Measurements from ENCODE around the gene ARL6.

The ARL6 gene

DNA sequence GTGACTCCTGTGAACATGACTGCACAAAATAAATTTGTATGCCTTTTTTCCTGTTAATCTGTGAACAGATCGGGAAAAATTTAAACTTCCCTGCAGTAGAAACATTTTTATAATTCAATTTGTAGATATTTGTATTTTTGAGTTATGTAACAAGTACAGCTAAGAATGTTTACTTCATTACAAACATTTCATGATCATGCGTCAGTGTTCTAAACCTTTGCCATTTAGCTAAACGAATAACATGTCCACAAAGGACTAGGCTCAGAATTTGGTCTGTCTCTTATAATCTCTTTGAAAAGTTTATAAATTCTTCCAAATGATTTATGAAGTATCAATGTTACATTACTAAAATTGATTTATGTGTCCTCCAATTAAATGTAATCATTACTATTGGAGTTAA lies 39.9 kb downstream of the ARL6 start:
- Mint-ChIP-seq H3K27ac (no peak overlapping the region), H3K4me3 (no peak overlapping the region), H3K27me3 (ENCODE audit: low read depth) (peaks cover 30% of the 10 kb centered on the region), H3K9me3 (no peaks in the 10 kb centered on the region), H3K36me3 (ENCODE audit: low read depth) (no peaks in the 10 kb centered on the region), H3K4me1 (ENCODE audit: low read depth) (no peaks in the 10 kb centered on the region)

DNA sequence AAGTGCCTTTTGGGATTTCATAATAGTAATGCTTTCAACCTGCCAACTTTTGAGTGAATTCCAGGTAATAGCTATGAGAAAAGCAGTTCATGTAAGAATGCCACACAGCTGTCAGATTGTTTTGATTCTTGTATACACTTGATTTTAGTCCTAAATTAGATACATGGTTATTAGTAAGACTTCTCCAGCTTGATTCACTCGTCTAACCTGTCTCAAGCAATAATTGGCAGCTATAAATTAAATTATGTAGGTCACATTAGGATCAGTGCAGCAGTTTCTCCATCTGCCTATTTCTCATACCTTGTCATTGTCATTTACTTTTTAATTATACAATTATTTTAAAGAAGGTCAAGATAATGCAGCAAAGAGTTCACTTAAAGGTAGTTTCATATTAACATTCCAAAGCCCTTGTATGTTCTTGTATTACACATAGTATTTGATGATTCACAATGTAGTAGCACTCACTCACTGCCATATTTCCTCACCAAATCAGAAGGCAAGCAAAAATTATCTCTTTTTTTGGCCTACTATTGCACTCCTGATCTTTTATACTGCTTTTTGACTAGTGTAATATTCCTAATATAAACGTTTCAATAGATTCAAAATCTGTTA lies 46.3 kb downstream of the ARL6 start:
- no peak overlapping the region for H3K4me3 Mint-ChIP-seq
- H3K27me3 Mint-ChIP-seq (ENCODE audit: low read depth), result peaks cover 37% of the 10 kb centered on the region
- no peak overlapping the region for H3K27ac Mint-ChIP-seq
- H3K9me3 Mint-ChIP-seq, result no peaks in the 10 kb centered on the region
- H3K36me3 Mint-ChIP-seq (ENCODE audit: low read depth), result peaks cover 2% of the 10 kb centered on the region
- H3K4me1 Mint-ChIP-seq (ENCODE audit: low read depth), result peaks cover 17% of the 10 kb centered on the region

DNA sequence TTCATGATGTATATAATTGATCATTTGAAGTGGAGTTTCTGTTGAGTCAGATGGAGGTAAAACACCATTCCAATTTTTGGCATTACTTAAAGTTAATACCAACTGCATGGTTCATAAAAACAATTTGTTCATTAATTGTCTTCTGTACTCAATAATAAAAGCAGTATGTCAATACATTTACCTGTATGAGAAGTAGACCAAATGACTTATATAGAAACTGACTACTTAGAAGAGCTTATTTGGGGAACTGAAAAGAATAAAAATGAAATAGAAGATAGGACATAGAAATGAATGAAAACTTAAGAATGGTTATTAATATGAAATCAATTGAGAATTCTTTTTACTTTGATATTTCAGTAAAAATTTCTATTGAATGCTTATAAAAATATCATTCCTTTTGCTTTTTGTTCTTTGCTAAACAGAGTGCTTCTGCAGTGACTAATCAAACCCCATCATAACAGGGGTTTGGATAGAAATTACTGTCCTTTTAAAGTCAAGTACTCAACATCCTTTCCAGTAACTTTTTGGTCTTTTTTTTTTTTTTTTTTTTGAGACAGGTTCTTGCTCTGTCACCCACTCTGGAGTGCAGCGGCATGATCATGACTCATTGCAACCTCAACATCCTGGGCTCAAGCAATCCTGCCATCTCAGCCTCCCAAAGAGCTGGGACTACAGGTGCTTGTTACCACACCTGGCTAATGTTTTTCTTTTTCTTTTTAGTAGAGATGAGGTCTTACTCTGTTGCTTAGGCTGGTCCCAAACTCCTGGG lies 50.8 kb downstream of the ARL6 start:
- Mint-ChIP-seq H3K36me3 (ENCODE audit: low read depth) (peaks cover 2% of the 10 kb centered on the region), H3K4me1 (ENCODE audit: low read depth) (peaks cover 21% of the 10 kb centered on the region), H3K27me3 (ENCODE audit: low read depth) (peaks cover 21% of the 10 kb centered on the region), H3K4me3 (no peak overlapping the region), H3K9me3 (no peaks in the 10 kb centered on the region), H3K27ac (peak overlapping the region; percentile 45)

DNA sequence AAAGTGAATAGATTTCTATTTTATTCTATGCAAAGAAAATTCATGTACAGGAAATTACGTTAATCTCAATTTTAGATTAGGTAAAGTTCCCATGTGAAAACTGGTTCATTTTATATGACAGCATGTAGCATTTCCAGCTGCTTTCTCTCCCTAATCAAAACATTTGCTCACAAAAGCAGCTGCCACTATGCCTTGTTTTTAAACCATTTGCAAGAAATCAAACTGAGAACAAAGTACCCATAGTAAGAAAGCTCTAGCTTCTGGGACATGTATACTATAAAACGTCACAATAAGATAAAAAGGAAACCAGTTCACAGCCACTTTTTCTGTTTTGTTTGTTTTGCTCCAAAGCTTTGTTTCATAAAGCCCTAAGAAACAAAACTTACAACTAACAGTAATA lies 52.3 kb downstream of the ARL6 start:
- no peak overlapping the region for H3K4me3 Mint-ChIP-seq
- H3K27ac Mint-ChIP-seq, result no peak overlapping the region
- H3K27me3 Mint-ChIP-seq (ENCODE audit: low read depth), result peaks cover 28% of the 10 kb centered on the region
- no peaks in the 10 kb centered on the region for H3K9me3 Mint-ChIP-seq
- H3K36me3 Mint-ChIP-seq (ENCODE audit: low read depth), result peaks cover 2% of the 10 kb centered on the region
- H3K4me1 Mint-ChIP-seq (ENCODE audit: low read depth), result peaks cover 28% of the 10 kb centered on the region

DNA sequence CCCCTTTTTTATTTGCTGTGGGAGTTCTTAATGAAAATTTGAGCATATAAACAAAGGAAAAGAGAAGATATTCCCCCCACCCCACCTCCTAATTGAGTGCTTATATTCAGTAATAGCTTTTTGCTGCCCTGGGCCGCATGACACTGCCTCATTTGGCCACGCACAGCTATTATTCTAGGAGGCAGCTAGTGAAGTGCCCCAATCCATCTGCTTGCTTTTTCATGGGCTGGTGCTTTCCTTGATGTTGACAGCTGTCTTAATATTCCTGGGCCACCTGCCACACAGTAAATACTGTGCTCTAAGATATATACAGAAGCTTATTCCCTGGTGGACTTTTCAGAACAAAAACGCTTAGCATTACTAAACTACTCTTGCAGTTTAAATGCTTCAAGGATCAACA lies 53.4 kb downstream of the ARL6 start:
- Mint-ChIP-seq H3K9me3 (no peaks in the 10 kb centered on the region), H3K36me3 (ENCODE audit: low read depth) (peaks cover 2% of the 10 kb centered on the region), H3K27me3 (ENCODE audit: low read depth) (peaks cover 35% of the 10 kb centered on the region), H3K27ac (no peak overlapping the region), H3K4me3 (no peak overlapping the region), H3K4me1 (ENCODE audit: low read depth) (peaks cover 33% of the 10 kb centered on the region)

DNA sequence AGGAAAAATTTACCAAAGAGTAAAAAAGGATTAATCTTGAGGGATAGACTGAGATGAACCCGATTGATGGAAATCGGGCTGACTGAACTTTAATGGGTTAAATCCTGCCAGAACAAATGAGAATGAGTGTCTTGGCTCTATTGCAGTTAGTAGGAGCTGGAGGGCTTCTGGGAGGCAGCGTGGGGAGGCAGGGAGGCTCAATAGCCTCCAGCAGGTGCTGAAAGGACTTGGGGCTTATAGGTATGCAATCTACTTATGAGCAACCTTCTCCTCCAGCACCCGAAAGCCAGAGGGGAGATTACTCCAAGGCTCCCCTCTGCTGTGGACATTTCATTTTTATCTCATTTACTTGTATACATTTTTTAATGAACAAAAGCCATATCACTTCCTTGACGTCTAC lies 56.2 kb downstream of the ARL6 start:
- H3K4me3 Mint-ChIP-seq, result peak overlapping the region; percentile 96
- peaks cover 3% of the 10 kb centered on the region for H3K36me3 Mint-ChIP-seq (ENCODE audit: low read depth)
- peaks cover 31% of the 10 kb centered on the region for H3K4me1 Mint-ChIP-seq (ENCODE audit: low read depth)
- H3K27ac Mint-ChIP-seq, result peak overlapping the region; percentile 81
- H3K27me3 Mint-ChIP-seq (ENCODE audit: low read depth), result peaks cover 57% of the 10 kb centered on the region
- H3K9me3 Mint-ChIP-seq, result no peaks in the 10 kb centered on the region

DNA sequence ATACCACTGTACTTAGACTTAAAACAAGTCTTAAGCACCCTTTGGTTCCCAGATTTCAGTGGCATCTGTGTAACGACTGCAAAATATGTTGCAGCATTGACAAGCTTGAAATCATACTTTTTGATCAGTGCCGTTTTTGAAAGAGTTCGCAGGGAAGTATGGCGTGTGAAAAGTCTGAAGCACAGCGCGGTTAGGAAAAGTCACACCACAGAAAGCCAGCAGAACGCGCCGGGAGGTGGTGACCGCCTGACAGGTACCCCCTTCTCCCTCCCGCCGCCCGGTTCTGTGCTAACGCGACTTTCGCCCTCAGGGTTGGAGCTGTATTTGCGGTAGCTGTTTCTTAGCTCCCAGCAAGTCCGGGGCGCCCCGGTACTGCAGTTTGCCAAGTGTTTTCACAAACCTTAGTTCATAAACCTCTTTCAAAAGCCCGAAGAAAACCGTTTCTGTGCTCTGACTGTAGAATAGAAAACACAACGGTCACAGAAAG lies 56.8 kb downstream of the ARL6 start:
- peak overlapping the region; percentile 81 for H3K27ac Mint-ChIP-seq

DNA sequence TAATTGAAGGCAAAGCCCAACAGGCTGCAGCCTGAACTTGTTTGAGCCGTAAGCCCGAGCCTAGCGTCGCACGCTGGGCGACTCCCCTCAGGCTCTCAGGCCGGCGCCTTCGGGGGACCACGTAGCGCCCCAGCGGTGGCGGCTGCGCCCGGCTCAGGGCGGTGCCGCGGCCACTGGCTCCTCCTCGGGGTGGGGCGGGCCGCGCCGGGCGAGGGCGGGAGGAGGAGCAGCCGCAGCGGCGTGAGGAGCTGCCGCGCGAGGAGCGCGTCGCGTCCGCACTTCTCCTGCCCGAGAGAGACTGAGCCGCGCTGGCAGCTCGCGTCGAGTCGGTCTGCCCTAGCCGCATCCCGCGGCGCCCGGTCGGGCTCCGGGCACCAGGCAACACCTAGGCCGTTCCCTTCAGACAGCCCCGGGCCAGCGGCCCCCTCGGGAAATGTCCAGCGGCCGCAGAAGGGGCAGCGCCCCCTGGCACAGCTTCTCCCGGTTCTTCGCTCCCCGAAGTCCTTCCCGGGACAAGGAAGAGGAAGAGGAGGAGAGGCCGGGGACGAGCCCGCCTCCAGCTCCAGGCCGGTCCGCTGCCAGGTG lies 57.3 kb downstream of the ARL6 start, which contains the start of gene CRYBG3:
Gene CRYBG3, plus strand, starts transcription at position 238 of the 585 bp plus-strand sequence. Its CDS starts 196 bp downstream, at position 434.
- peaks cover 3% of the 10 kb centered on the region for H3K36me3 Mint-ChIP-seq (ENCODE audit: low read depth)
- peaks cover 57% of the 10 kb centered on the region for H3K27me3 Mint-ChIP-seq (ENCODE audit: low read depth)
- H3K9me3 Mint-ChIP-seq, result no peaks in the 10 kb centered on the region
- peak within 1 kb of the TSS; percentile 89 for H3K27ac Mint-ChIP-seq
- peak within 1 kb of the TSS; percentile 96 for H3K4me3 Mint-ChIP-seq
- H3K4me1 Mint-ChIP-seq (ENCODE audit: low read depth), result peaks cover 28% of the 10 kb centered on the region

More for the DNA sequence above, 56.8 kb downstream of the ARL6 start:
- Mint-ChIP-seq H3K9me3 (no peaks in the 10 kb centered on the region), H3K36me3 (ENCODE audit: low read depth) (peaks cover 3% of the 10 kb centered on the region), H3K4me1 (ENCODE audit: low read depth) (peaks cover 28% of the 10 kb centered on the region), H3K27me3 (ENCODE audit: low read depth) (peaks cover 57% of the 10 kb centered on the region), H3K4me3 (peak overlapping the region; percentile 96)

DNA sequence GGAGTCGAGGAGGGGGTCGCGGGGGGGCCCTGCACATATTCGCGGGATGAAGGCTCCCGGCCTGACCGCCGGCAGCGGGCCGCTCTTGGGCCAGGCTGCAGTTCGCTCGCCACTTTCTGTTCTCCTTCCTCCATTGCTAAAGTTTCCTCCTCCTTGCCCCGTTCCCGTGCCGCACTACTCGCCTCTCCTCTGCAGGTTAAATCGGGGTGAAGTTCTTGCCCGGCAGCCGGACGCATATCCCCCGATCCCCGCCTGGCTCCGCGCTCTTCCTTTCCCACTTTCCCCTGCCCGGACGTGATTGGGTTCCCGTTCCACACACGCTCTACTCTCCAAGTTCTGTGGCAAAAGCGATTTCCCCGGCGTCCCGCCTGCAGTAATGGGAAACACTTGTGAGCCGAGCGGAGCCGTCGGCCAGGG lies 57.8 kb downstream of the ARL6 start:
- Mint-ChIP-seq H3K36me3 (ENCODE audit: low read depth) (peaks cover 3% of the 10 kb centered on the region), H3K4me3 (peak overlapping the region; percentile 96), H3K27ac (peak overlapping the region; percentile 89), H3K4me1 (ENCODE audit: low read depth) (peaks cover 28% of the 10 kb centered on the region), H3K9me3 (no peaks in the 10 kb centered on the region), H3K27me3 (ENCODE audit: low read depth) (peaks cover 57% of the 10 kb centered on the region)

DNA sequence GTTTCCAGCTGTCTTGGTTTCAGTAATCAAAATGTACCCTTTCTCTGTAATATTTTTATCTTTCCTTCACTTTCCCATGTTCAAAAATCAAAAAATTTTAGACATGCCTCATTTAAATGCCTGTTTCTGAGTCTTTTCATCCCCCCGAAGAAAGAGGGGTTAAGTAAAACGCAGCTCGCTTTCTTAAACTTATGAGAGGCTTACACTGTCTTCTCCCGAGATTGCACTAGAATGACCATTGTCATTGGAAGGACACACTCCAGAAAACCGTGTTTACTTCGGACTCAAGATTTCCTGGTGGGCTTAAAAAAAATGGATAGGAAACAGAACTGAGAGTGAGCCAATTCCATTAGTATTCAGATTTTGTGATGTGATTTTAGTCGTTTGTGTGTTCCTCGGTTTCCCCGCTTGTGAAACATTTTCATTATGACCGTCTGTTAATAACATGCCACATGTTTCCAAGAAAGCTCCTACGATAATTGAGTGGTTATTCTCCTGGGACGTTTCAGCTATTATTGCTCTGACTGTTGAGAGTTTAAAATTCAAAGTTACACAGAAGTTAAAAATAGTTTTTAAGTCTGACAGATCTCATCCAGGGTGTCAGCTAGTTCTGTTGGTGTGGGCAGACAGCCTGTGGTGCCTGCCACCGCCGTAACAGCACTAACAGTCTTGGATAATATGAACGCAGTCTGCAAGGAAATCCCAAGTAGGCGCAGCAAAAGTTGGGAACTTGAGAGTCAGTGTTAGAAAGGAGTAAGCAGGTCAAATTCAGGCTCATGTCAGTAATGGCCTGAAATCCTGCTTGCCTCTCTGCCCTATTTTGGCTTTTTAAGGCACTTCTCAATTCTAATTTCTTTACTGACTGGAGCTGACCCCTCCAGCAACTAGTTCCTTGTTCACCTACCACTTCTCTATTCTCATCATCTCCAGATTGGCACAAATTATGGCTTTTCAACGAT lies 58.8 kb downstream of the ARL6 start:
- peaks cover 3% of the 10 kb centered on the region for H3K36me3 Mint-ChIP-seq (ENCODE audit: low read depth)
- H3K9me3 Mint-ChIP-seq, result no peaks in the 10 kb centered on the region
- H3K27ac Mint-ChIP-seq, result peak overlapping the region; percentile 34

DNA sequence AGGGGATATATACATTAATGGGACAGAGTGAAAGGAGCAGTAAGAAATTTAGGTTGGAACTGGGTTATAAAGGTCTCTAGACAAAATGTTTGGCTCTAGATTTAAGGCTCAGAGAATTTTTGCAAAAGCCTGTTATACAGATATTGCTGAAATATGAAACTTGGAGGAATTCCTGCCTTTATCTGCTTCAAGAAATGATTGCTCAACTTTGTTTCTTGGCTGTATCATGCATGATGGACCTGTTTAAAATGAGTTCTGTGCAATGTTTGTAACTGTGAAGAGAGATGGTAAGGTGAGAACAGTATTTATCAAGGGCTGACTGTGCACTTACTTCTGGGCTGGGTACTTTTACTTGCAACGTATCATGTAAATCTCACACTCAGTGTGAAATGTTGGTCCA lies 60.5 kb downstream of the ARL6 start:
- H3K4me1 Mint-ChIP-seq (ENCODE audit: low read depth), result peaks cover 28% of the 10 kb centered on the region
- H3K36me3 Mint-ChIP-seq (ENCODE audit: low read depth), result peaks cover 3% of the 10 kb centered on the region
- no peaks in the 10 kb centered on the region for H3K9me3 Mint-ChIP-seq
- H3K27me3 Mint-ChIP-seq (ENCODE audit: low read depth), result peaks cover 42% of the 10 kb centered on the region
- H3K27ac Mint-ChIP-seq, result no peak overlapping the region
- H3K4me3 Mint-ChIP-seq, result no peak overlapping the region

More for the DNA sequence above, 58.8 kb downstream of the ARL6 start:
- Mint-ChIP-seq H3K4me3 (peak overlapping the region; percentile 96), H3K27me3 (ENCODE audit: low read depth) (peaks cover 53% of the 10 kb centered on the region), H3K4me1 (ENCODE audit: low read depth) (peaks cover 28% of the 10 kb centered on the region)

DNA sequence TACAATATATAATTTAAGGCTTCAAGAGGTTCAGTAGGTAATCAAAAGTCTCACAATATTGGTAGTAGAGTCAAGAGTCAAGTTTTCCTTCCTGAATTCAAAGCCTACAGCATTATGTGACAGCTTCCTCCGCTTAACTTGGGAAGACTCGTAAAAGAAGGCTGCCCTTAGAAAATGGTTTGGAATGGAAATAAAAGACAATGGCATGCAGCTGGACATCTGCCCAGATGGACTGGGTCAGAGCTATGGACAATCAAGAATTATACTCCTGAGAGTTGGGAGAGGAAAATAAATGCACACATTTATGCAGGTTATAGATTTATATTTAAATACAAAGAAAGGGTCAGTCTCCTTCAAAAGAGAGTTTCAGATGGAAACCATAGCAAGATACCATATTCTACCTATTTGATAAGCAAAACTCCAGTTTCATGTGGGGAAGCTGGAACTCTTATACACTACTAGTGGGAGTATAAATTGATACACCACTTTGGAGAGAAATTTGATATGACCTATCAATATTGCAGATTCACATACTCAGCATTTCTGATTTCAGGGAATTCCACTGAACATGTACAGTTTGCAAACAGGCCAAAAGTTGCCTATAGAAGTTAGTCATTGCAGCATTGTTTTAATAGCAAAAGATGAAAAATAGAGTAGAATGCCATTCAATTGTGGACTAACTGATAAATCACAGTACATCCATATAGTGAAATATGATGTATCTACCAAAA lies 63.3 kb downstream of the ARL6 start:
- H3K4me1 Mint-ChIP-seq (ENCODE audit: low read depth), result peaks cover 16% of the 10 kb centered on the region
- H3K27me3 Mint-ChIP-seq (ENCODE audit: low read depth), result peaks cover 23% of the 10 kb centered on the region
- H3K36me3 Mint-ChIP-seq (ENCODE audit: low read depth), result peaks cover 7% of the 10 kb centered on the region
- no peak overlapping the region for H3K4me3 Mint-ChIP-seq
- peaks cover 6% of the 10 kb centered on the region for H3K9me3 Mint-ChIP-seq
- no peak overlapping the region for H3K27ac Mint-ChIP-seq

DNA sequence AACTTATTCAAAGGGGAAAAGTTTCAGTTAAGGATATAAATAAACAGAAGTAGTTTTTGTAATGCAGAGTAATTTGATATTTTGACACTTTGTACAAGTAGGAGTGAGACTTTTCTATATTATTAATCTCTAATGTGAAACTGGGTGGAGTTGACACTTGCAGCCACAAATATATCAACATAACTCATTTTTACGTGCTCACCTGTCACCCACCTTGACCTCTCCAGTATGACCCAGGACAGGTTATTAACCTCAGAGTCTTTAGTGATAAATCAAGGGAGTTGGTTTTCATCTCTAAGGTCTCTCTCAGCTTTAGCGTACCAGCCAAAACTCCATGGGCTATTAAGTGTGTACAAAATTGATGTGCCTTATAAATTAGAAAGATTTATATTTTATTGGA lies 64.6 kb downstream of the ARL6 start:
- H3K4me3 Mint-ChIP-seq, result no peak overlapping the region
- peaks cover 5% of the 10 kb centered on the region for H3K36me3 Mint-ChIP-seq (ENCODE audit: low read depth)
- no peak overlapping the region for H3K27ac Mint-ChIP-seq
- peaks cover 5% of the 10 kb centered on the region for H3K4me1 Mint-ChIP-seq (ENCODE audit: low read depth)
- peaks cover 11% of the 10 kb centered on the region for H3K27me3 Mint-ChIP-seq (ENCODE audit: low read depth)
- peaks cover 6% of the 10 kb centered on the region for H3K9me3 Mint-ChIP-seq

Measured in T-helper 1 cell treated with Interleukin-12 subunit alpha and Interleukin-12 subunit beta and Interleukin-4 antibody, amounts not matched to agents 30 μg/mL and 1 μg/mL, for 36 hours (primary cell).